Measurements from ENCODE around the gene RNF19B.

The RNF19B gene

DNA sequence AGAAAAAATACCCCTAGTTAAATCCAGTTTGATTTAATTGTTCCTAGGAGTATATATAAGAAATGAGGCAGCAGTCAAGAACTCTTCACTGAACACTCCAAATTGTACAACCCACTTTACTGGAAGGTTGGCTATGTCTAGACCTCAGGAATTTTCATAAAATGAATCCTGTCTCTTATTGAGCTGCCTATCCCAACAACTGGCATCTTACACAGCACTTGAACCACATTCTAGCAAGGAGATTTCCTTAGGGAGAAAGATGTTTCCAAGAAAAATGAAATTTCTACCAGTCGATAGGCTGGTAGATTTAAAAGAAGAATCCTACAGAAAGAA lies 16.3 kb downstream of the RNF19B start:
- no peak overlapping the region for H3K4me3 ChIP-seq (ENCODE audit: low read depth, low read length)
- DNase-seq (ENCODE audit: low read depth): no peak
- no peak for TF ChIP-seq CTCF (IDR thresholded peaks at IDR 0.05; ENCODE audit: control insufficient read depth, extremely low read depth, insufficient read depth)

- no peak overlapping the region for H3K4me3 ChIP-seq (ENCODE audit: low read depth, low read length)
- no peak for DNase-seq (ENCODE audit: low read depth)
- no peak for TF ChIP-seq CTCF (IDR thresholded peaks at IDR 0.05; ENCODE audit: control insufficient read depth, extremely low read depth, insufficient read depth)
Measured at GRCh38 chr1:32947669-32948389, 16.8 kb downstream of the RNF19B start.

GRCh38 chr1:32946413-32946812 lies 18.2 kb downstream of the RNF19B start:
- no peak overlapping the region for H3K4me3 ChIP-seq (ENCODE audit: low read depth, low read length)
- TF ChIP-seq CTCF (IDR thresholded peaks at IDR 0.05; ENCODE audit: control insufficient read depth, extremely low read depth, insufficient read depth): no peak
- DNase-seq (ENCODE audit: low read depth): no peak

DNA sequence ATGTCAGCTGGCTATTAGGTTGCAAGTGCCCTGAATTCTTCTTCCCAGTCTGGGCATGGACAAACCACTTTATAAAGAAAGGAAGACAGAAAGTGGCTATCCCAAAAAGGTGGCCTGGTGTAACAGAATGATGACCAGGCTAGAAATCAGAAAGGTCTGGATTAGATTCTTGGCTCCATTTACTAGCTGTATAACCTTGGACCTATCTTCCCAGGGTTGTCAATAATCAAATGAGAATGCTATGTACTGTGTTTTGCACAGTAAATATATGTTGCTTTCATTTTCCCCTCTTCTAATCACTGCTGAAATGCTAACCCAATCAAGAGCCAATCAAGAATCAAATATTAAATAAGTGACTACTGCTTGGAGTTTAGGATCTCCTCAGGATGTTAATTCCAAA lies 20.4 kb downstream of the RNF19B start:
- no peak overlapping the region for H3K4me3 ChIP-seq (ENCODE audit: low read depth, low read length)
- no peak for DNase-seq (ENCODE audit: low read depth)
- TF ChIP-seq CTCF (IDR thresholded peaks at IDR 0.05; ENCODE audit: control insufficient read depth, extremely low read depth, insufficient read depth): no peak

DNA sequence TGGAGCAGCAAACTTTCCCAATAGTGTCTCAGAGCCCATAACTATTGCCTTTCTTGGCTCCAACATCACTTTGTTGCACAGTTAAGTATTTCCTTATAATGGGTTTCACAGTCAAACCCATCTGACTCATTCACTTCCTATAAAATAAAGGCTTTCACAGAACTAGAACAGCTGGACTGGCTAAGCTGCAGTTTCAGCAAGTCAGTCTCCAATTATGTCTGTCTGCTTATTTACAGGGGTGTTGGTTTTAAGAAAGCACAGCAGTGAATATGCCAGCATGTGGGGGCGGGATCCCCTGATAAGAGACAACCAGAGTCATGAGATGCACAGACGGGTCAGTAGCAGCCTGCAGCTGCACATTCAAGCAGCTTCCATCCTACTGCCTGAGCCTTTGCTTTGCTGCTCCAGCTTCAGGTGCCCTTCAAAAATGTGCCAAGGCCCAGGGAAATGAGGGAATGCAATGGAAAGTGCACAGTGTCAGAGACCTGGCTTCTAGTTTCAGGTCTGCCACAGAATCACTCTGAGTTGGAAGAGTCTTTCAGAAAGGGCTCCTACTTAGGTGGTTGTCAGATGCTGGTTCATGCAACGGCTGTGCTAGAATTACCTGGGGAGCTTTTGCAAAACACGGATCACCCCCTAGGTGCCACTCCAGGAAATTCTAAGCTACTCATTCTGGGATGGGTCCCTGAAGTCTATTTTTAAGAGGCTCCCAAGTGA lies 24.8 kb downstream of the RNF19B start:
- no peak for DNase-seq (ENCODE audit: low read depth)
- H3K4me3 ChIP-seq (ENCODE audit: low read depth, low read length): no peak overlapping the region
- TF ChIP-seq CTCF (IDR thresholded peaks at IDR 0.05; ENCODE audit: control insufficient read depth, extremely low read depth, insufficient read depth): no peak

DNA sequence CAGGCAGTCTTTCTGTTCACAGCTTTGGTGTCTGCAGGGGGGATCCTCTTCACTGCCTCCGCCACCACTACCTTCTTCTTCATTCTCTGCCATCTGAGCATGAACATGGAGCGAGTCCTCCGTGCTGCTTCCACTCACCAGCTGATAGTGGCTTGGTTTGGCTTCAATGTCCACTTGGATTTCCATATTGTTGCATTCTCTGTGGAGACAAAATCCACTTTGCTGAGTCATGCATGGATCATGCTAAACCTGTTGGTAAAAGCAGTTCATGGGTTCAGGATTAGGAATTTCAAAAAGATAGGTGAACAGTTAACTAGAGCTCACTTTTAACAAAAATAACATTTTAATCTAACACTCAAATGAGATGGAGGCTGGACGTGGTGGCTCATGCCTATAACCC lies 27.5 kb downstream of the RNF19B start:
- TF ChIP-seq CTCF (IDR thresholded peaks at IDR 0.05; ENCODE audit: control insufficient read depth, extremely low read depth, insufficient read depth): no peak
- H3K4me3 ChIP-seq (ENCODE audit: low read depth, low read length): no peak overlapping the region
- no peak for DNase-seq (ENCODE audit: low read depth)

GRCh38 chr1:32934535-32934934 lies 30.1 kb downstream of the RNF19B start:
- no peak for DNase-seq (ENCODE audit: low read depth)
- TF ChIP-seq CTCF (IDR thresholded peaks at IDR 0.05; ENCODE audit: control insufficient read depth, extremely low read depth, insufficient read depth): no peak

More at GRCh38 chr1:32934535-32934934, 30.1 kb downstream of the RNF19B start:
- H3K4me3 ChIP-seq (ENCODE audit: low read depth, low read length): no peak overlapping the region
